GM21786 (cell line): ENCODE data around the gene MCM3.

Source experiments
- ATAC-seq: cut with Tn5 transposase; IDR thresholded peaks from one replicate; pipeline ENCODE4 v1.9.1; 2021; ENCODE audit not compliant: unreplicated experiment

MCM3 gene

GRCh38 chr6:52303178-52303577, 18.6 kb upstream of the MCM3 start:
- no peak for ATAC-seq

GRCh38 chr6:52301326-52301725, 16.8 kb upstream of the MCM3 start:
- ATAC-seq: no peak

GRCh38 chr6:52300489-52300931, 16.0 kb upstream of the MCM3 start:
- ATAC-seq: no peak

- ATAC-seq: no peak
Observed at GRCh38 chr6:52299653-52300052, 15.1 kb upstream of the MCM3 start.

- peak; percentile 47 for ATAC-seq
Observed at GRCh38 chr6:52297433-52297832, 12.9 kb upstream of the MCM3 start.

- no peak for ATAC-seq
Observed at GRCh38 chr6:52293067-52293466, 8.5 kb upstream of the MCM3 start.

GRCh38 chr6:52288841-52289240, 4.3 kb upstream of the MCM3 start:
- no peak for ATAC-seq

GRCh38 chr6:52288216-52288615, 3.7 kb upstream of the MCM3 start:
- no peak for ATAC-seq

- peak; percentile 16 for ATAC-seq
Observed at GRCh38 chr6:52286798-52287432, 2.4 kb upstream of the MCM3 start.

GRCh38 chr6:52285177-52286068, 881 bp upstream of the MCM3 start:
- no peak for ATAC-seq

GRCh38 chr6:52284131-52284459, 447 bp downstream of the MCM3 start:
- ATAC-seq: no peak

GRCh38 chr6:52283111-52283510, 1.4 kb downstream of the MCM3 start:
- no peak for ATAC-seq

- ATAC-seq: no peak
Observed at GRCh38 chr6:52276130-52276529, 8.4 kb downstream of the MCM3 start.

GRCh38 chr6:52271852-52272460, 12.6 kb downstream of the MCM3 start:
- ATAC-seq: no peak

- peak; percentile 64 for ATAC-seq
Observed at GRCh38 chr6:52263709-52264540, 20.6 kb downstream of the MCM3 start.

- no peak for ATAC-seq
Observed at GRCh38 chr6:52262620-52263344, 21.8 kb downstream of the MCM3 start.

GRCh38 chr6:52261229-52261628, 23.3 kb downstream of the MCM3 start:
- ATAC-seq: no peak

- no peak for ATAC-seq
Observed at GRCh38 chr6:52260634-52261033, 23.9 kb downstream of the MCM3 start.

GRCh38 chr6:52255434-52255833, 29.1 kb downstream of the MCM3 start:
- no peak for ATAC-seq

- ATAC-seq: no peak
Observed at GRCh38 chr6:52254731-52255378, 29.7 kb downstream of the MCM3 start.
